IPS DF 6.9 (cell line): ENCODE results near the gene TCF23.
"Not testable (repeated sequence)": the region's sequence is repeated elsewhere in the genome, so short reads cannot be mapped to it uniquely, and the experiment has no call there.

ENCODE experiments used
- DNase-seq: peaks from one replicate; pipeline ENCODE4 v3.0.0-alpha.2; 2013; ENCODE audit warnings: low read depth, low spot score
- H3K27ac ChIP-seq: one replicate; pipeline ENCODE4 v1.5.1; 2013; ENCODE audit warnings: low read length, control low read depth
- H3K27me3 ChIP-seq: 2 replicates; pipeline ENCODE4 v1.6.1; 2013; ENCODE audit warnings: mild to moderate bottlenecking, low read length; ENCODE audit not compliant: control insufficient read depth, insufficient read depth
- H3K36me3 ChIP-seq: 2 replicates; pipeline ENCODE4 v1.6.1; 2013; ENCODE audit warnings: low read length; ENCODE audit not compliant: control insufficient read depth, insufficient read depth
- H3K4me1 ChIP-seq: 2 replicates; pipeline ENCODE4 v1.6.1; 2013; ENCODE audit warnings: low read length; ENCODE audit not compliant: control insufficient read depth, insufficient read depth
- H3K4me3 ChIP-seq: 2 replicates; pipeline ENCODE4 v1.5.1; 2013; ENCODE audit warnings: mild to moderate bottlenecking, low read length
- H3K9me3 ChIP-seq: 2 replicates; pipeline ENCODE4 v1.6.1; 2013; ENCODE audit warnings: low read length, inconsistent platforms; ENCODE audit not compliant: control insufficient read depth, insufficient read depth
- WGBS: extraction: QIAGEN DNeasy Blood & Tissue Kit; methylation state at CpG from one replicate; pipeline ENCODE4 v1.1.7; 2013; ENCODE audit warnings: mixed read lengths, missing lambda C conversion rate; ENCODE audit not compliant: insufficient read length, insufficient coverage; 5-methylcytosine and 5-hydroxymethylcytosine counted together

TCF23 gene

DNA sequence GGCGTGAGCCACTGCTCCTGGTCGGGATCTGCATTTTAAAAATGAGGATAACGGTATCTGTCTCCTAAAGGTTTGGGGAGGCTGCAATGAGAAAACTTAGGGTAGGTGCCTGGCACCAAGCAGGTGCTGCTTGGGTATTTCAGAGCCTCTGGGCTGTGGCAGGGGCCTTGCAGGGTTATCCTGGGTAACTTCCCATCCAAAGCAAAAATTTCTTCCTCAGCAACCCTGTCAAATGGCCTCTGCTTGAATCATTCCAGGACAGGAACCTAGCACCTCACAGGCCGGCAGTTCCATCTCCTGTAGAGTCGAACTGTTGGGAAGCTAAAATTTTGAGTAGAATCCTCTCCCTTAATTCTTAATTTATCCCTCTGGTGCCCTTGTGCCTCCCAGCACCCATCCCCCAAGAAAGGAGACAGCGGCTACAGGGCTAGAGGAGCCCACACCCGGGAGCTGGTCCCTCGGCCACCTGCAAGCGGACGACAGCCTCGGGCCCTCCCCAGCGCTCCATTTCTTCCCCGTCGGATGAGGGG, 30.7 kb upstream of the TCF23 start:
- Histone ChIP-seq H3K27ac (no peak overlapping the region), H3K36me3 (no peaks in the 10 kb centered on the region), H3K4me1 (peaks cover 3% of the 10 kb centered on the region), H3K27me3 (peaks cover 11% of the 10 kb centered on the region), H3K4me3 (peak overlapping the region; percentile 34; the same call in 1 of the 2 replicates), H3K9me3 (no peaks in the 10 kb centered on the region)
- DNase-seq, result no peak
- WGBS, result no CpG with 5 or more reads among the region's 14 CpGs

DNA sequence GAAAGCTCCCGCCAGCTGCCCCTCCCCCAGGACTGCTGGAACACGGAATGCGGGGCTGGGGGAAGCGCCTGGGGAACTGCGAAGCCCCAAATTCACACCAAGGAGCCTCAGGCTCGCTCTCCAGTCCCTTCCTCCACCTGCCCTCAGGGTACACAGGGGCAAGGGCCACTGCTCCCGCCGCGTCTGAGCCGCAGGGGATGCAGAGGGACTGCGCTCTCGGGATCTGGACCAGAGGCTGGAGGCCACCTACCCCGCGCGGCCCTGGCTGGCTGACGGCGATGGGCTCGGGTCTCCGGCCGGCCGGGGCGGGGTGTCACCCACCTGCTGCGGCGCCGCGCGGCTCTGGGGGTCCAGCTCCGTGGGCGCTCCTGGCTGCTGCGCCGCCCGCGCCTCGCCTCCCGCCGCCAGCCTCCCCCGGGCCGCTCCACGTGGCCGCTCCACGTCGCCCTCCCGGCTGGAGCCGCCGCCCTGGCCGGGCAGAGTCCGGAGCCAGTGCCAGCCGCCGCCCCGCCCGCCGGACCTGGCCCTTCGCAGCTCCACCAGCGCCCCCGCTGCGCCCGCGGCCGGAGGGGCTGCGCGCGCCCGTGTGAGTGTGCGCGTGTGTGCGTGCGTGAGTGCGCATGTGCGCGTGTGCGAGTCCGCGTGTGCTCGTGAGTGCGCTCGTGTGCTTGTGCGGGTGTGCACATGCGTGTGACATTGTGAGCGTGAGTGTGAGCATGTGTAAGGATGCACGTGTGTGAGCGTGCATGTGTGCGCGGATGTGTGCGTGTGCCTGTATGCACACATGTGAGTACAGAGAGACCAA, 30.1 kb upstream of the TCF23 start, which contains the start of gene CGREF1:
Gene CGREF1, minus strand, starts transcription at position 604 of the 805 bp plus-strand sequence. CDS start 14,762 bp downstream, outside the sequence.
- no peak for DNase-seq
- H3K27me3 ChIP-seq, result peaks cover 11% of the 10 kb centered on the region
- no peaks in the 10 kb centered on the region for H3K9me3 ChIP-seq
- H3K27ac ChIP-seq, result no peak within 1 kb of the TSS
- H3K36me3 ChIP-seq, result no peaks in the 10 kb centered on the region
- H3K4me3 ChIP-seq, result peak within 1 kb of the TSS; percentile 34; the same call in 1 of the 2 replicates
- H3K4me1 ChIP-seq, result peaks cover 6% of the 10 kb centered on the region
- WGBS, result no CpG with 5 or more reads among the region's 84 CpGs

DNA sequence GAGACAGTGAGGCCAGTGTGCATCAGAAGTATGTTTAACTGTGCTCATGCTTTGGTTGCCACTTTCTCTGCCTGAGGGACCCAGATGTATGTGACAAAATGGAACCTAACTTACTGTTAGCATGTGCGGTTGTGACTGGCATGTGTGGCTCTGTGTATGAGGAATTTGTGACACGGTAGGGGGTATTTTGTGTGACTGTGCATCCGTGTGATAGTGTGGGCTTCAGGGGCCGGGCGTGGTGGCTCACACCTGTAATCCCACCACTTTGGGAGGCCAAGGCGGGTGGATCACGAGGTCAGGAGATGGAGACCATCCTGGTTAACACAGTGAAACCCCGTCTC, 29.5 kb upstream of the TCF23 start:
- H3K27ac ChIP-seq, H3K9me3 ChIP-seq, H3K36me3 ChIP-seq, H3K4me1 ChIP-seq, DNase-seq: not testable (repeated sequence)
- no CpG with 5 or more reads among the region's 8 CpGs for WGBS
- H3K4me3 ChIP-seq, result peak overlapping the region; percentile 34; the same call in 1 of the 2 replicates
- H3K27me3 ChIP-seq, result peaks cover 11% of the 10 kb centered on the region

DNA sequence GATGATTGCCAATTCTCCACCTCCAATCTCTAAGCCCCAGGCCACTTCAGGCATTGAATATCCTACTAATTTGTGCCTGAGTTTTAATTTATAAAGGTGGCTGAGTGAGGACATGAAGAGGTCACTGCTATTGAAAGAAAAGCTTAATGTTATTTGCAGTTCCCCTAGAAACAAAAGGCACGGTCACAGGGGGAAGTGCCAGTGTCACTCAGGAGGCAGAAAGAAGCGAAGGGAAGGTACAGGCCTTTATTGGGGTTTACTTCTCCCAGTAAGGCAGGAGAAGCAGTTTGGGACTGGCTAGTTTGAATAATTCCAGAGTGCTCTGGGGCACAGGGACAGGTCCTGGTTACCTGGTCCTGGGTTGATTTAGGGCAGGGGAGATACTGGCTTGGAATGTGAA, 26.9 kb upstream of the TCF23 start:
- no peak overlapping the region for H3K4me3 ChIP-seq
- DNase-seq, result no peak
- H3K9me3 ChIP-seq, result no peaks in the 10 kb centered on the region
- peaks cover 11% of the 10 kb centered on the region for H3K27me3 ChIP-seq
- H3K36me3 ChIP-seq, result no peaks in the 10 kb centered on the region
- peaks cover 6% of the 10 kb centered on the region for H3K4me1 ChIP-seq
- no CpG with 5 or more reads among the region's 2 CpGs for WGBS
- H3K27ac ChIP-seq, result no peak overlapping the region

DNA sequence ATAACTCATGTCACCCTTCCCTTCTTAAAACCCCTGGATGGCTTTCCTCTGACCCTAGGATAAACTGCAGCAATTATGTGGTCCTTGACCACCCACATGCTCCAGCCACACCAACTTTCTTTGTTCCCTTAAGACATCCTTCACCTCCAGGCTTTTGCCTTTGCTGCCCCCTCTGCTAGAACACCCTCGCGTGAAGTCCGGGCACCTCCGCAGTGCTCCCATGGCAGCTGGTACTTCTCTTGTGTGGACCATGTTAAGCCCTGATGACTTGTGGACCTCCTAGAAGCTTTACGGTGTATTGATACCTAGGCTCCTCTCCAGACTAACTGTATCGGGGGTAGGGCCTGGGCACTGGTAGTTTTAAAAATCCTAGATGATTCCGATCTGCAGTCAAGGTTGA, 26.0 kb upstream of the TCF23 start:
- H3K4me1 ChIP-seq, result peaks cover 6% of the 10 kb centered on the region
- no peak overlapping the region for H3K4me3 ChIP-seq
- H3K36me3 ChIP-seq, result no peaks in the 10 kb centered on the region
- H3K9me3 ChIP-seq, result no peaks in the 10 kb centered on the region
- no CpG with 5 or more reads among the region's 7 CpGs for WGBS
- H3K27me3 ChIP-seq, result peaks cover 11% of the 10 kb centered on the region
- no peak for DNase-seq
- H3K27ac ChIP-seq, result no peak overlapping the region

DNA sequence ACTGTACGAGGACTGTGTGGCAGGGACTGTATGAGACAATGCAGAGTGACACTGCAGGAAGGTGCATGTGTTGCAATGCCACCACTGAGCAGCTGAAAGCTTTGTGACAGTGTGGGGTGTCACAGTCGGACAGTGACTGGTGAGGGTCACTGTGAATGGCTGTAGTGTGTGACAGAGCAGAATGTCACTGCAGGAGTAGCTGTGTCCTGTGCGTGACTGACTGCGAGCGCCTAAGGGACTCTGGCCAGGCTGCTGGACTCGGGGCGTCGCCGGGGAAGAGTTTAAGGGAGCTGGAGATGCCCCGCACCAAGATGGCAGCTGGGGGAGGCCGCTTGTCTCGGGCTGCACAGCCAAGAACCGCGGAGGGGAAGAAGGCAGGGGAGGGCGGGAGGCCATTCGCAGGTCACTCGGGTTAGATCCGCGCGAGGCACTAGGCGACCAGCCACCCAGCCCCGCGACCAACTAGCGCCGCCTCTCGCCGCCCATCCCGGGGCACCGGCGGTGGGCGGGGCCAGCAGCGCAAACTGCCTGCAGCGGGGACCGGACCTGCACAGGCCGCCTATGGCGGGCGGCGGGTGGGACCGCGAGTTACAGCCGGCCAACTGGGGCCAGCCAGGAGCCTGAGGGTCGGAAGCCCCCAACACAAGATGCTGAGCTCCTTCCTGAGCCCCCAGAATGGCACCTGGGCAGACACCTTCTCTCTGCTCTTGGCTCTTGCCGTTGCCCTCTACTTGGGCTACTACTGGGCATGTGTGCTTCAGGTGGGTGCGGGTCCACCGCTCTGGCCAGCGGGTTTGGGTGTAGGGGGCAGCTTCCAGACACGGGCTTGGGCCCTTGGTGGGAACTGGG, 25.3 kb upstream of the TCF23 start, which contains the start of gene ABHD1:
Gene ABHD1, plus strand, starts transcription at position 514 of the 849 bp plus-strand sequence. Its CDS starts 134 bp downstream, at position 648.
- peaks cover 8% of the 10 kb centered on the region for H3K27me3 ChIP-seq
- peaks cover 6% of the 10 kb centered on the region for H3K4me1 ChIP-seq
- no peaks in the 10 kb centered on the region for H3K36me3 ChIP-seq
- no CpG with 5 or more reads among the region's 47 CpGs for WGBS
- peak within 1 kb of the TSS; percentile 61; the same call in 1 of the 2 replicates for H3K4me3 ChIP-seq
- H3K9me3 ChIP-seq, result no peaks in the 10 kb centered on the region
- no peak for DNase-seq
- no peak within 1 kb of the TSS for H3K27ac ChIP-seq

DNA sequence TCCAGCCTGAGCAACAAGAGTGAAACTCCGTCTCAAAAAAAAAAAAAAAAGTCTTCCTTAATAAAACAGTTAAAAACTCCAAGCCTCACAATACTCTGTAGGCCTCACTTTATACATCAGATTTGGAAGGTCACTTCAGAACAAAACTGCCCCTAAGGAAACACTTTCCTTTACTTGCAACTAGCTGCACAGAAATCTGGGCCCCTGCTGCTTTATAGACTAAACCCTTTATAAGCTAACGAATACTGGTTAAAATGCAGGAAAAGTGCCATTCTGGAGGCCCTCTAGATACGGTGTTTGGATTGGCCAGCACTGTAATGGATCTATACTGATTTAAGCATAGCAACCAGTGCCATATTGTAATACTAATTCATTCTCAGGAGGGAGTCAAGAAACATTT, 23.7 kb upstream of the TCF23 start:
- 0 out of 2 replicates have a peak, but pooled peaks cover 2% of the 10 kb centered on the region for H3K36me3 ChIP-seq
- whole genome bisulfite sequencing, result no CpG with 5 or more reads among the region's 3 CpGs
- peaks cover 2% of the 10 kb centered on the region; the same call in 1 of the 2 replicates for H3K4me1 ChIP-seq
- no peaks in the 10 kb centered on the region for H3K9me3 ChIP-seq
- H3K4me3 ChIP-seq, result no peak overlapping the region
- H3K27ac ChIP-seq, result no peak overlapping the region
- H3K27me3 ChIP-seq, result peaks cover 3% of the 10 kb centered on the region; the same call in 1 of the 2 replicates
- no peak for DNase-seq

DNA sequence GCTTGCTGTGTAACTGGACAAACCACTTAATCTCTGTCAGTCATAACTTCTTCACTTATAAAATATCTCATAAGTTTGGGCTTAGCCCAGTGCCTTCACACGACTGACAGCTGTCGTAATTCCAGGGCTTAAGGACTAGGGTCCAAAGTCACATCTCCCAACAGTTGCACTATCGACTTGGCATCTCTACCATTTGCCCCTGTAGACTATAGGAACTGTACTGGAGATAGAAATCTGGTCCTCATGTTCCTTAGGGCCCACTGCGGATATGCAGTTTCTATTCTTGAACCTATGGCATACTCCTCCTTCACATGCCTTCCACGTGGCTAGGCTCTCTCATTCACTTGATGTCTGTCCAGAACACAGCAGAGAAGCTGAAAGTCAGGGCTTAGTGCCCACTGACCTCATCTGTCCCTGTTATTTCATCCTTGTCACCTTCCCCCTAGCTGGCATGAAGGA, 22.5 kb upstream of the TCF23 start:
- Histone ChIP-seq H3K4me3 (no peak overlapping the region), H3K27me3 (peaks cover 3% of the 10 kb centered on the region; the same call in 1 of the 2 replicates), H3K27ac (no peak overlapping the region), H3K9me3 (no peaks in the 10 kb centered on the region), H3K4me1 (peaks cover 2% of the 10 kb centered on the region; the same call in 1 of the 2 replicates), H3K36me3 (peaks cover 11% of the 10 kb centered on the region)
- no peak for DNase-seq
- no CpG with 5 or more reads among the region's 5 CpGs for WGBS

DNA sequence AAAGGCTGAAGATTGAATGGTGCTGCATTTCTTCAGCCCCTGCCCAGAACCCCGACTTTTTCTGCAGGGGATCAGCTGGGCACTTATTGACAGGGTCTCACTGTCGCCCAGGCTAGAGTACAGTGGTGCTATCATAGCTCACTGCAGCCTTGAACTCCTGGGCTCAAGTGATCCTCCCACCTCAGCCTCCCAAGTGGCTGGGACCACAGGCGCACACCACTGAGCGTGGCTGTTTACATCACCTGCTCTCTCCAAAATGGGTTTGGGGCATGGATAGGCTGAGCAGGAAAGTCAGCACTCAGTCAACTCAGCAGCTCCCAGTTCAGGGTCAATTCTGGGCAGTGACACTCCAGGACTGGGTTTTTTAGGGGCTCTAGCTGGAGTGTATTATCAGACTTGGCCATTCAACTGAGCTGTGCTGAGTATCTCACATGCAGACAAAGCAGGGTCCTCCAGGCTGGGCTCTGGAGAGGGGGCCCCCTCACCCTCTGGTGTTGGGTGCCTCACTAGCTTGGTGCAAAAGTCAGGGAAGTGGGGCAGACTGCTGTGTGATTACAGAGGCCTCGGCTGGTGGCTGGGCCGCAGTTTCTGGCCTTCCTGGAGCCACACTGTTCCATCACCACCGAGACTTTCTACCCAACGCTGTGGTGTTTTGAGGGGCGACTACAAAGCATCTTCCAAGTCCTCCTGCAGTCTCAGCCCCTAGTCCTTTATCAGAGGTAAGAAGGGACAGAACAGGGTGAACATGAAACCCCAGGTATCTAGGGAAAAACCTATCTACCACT, 20.7 kb upstream of the TCF23 start:
- H3K9me3 ChIP-seq, result no peaks in the 10 kb centered on the region
- no CpG with 5 or more reads among the region's 9 CpGs for WGBS
- no peak overlapping the region for H3K27ac ChIP-seq
- peaks cover 17% of the 10 kb centered on the region for H3K36me3 ChIP-seq
- peaks cover 2% of the 10 kb centered on the region; the same call in 1 of the 2 replicates for H3K4me1 ChIP-seq
- no peak for DNase-seq
- H3K27me3 ChIP-seq, result no peaks in the 10 kb centered on the region
- no peak overlapping the region for H3K4me3 ChIP-seq
